ENCODE measurements around the gene TNNI3K. TPM values are rescaled to one million over a fixed set of nuclear protein-coding genes. Genes with fewer than 3 reads are reported as not detected.

Gene TNNI3K
- total and polyA plus RNA-seq, 9 of the 15 experiments (the other 6 are each of a cell fraction or from before 2014, with no cell fraction given) = 0.21 to 0.53 (median 0.32) TPM; not detected in 5

GRCh38 chr1:74437035-74437434, 201.8 kb downstream of the TNNI3K start:
- H3K9me3 ChIP-seq (replicated peaks; ENCODE audit: control insufficient read depth, insufficient read depth, low read depth, low read length) = no peaks in the 10 kb centered on the region
- H3K27me3 ChIP-seq (ENCODE audit: control insufficient read depth in 2 of 2, insufficient read depth in 2 of 2, low read length in 2 of 2) = no peaks in the 10 kb centered on the region
- no peak overlapping the region for H3K27ac ChIP-seq (ENCODE audit: extremely low read depth, low read depth, low read length)
- no peak for DNase-seq (ENCODE audit: extremely low read depth in 1 of 4, low spot score in 3 of 4)
- H2AFZ ChIP-seq (ENCODE audit: low read depth, low read length) = no peak overlapping the region
- no peaks in the 10 kb centered on the region for H3K79me2 ChIP-seq (ENCODE audit: control insufficient read depth, insufficient read depth, low read length)
- no peaks in the 10 kb centered on the region for H3K9me1 ChIP-seq (ENCODE audit: control insufficient read depth, insufficient read depth, low read length)
- TF ChIP-seq PREB (CRISPR knock-in tag; IDR thresholded peaks at IDR 0.05) = no peak
- TF ChIP-seq NRF1 (conservative IDR thresholded peaks at IDR 0.05 in 1 of 2, IDR thresholded peaks at IDR 0.05 in 1 of 2) = no peak
- no TSS peak for BruUV-seq (replicated peaks)
- no peaks in the 10 kb centered on the region for H3K36me3 ChIP-seq (ENCODE audit: control insufficient read depth, insufficient read depth, low read length)
- in situ Hi-C loops (cut with MboI) (no loop called here), intact Hi-C loops (cut with micrococcal nuclease) (no loop called here)
- CTCF ChIA-PET (ENCODE audit: low intra/inter-chr PET ratio) = no interaction called here
- POLR2A ChIA-PET = no interaction called here
- WGBS (ENCODE audit: insufficient coverage, low coverage, missing lambda C conversion rate) = 0% methylated on average over 1 of the region's 1 CpG
- no peaks in the 10 kb centered on the region for H3K4me1 ChIP-seq (replicated peaks in 1 of 2; ENCODE audit: control insufficient read depth in 2 of 2, insufficient read depth in 2 of 2, low read length in 2 of 2)
- H3K9ac ChIP-seq (ENCODE audit: insufficient read depth in 1 of 2, low read depth in 2 of 2, low read length in 2 of 2) = no peak overlapping the region
- no peak overlapping the region for H3K4me3 ChIP-seq
- H4K20me1 ChIP-seq (replicated peaks; ENCODE audit: control insufficient read depth, insufficient read depth, low read length) = no peaks in the 10 kb centered on the region
- no peak for FAIRE-seq
- ATAC-seq = no peak
- H3K4me2 ChIP-seq (ENCODE audit: insufficient read depth, low read length) = no peak overlapping the region

GRCh38 chr1:74452035-74452434, 216.8 kb downstream of the TNNI3K start:
- WGBS (ENCODE audit: insufficient coverage, low coverage, missing lambda C conversion rate) = 7% methylated on average over 1 of the region's 1 CpG
- in situ Hi-C loops (cut with MboI) = no loop called here

More at GRCh38 chr1:74452035-74452434, 216.8 kb downstream of the TNNI3K start:
- H3K4me2 ChIP-seq (ENCODE audit: insufficient read depth, low read length) = no peak overlapping the region
- no peak for DNase-seq (ENCODE audit: extremely low read depth in 1 of 4, low spot score in 3 of 4)
- no peaks in the 10 kb centered on the region for H3K9me1 ChIP-seq (ENCODE audit: control insufficient read depth, insufficient read depth, low read length)
- CTCF ChIA-PET (ENCODE audit: low intra/inter-chr PET ratio) = no interaction called here
- no peak overlapping the region for H3K4me3 ChIP-seq
- no peaks in the 10 kb centered on the region for H3K79me2 ChIP-seq (ENCODE audit: control insufficient read depth, insufficient read depth, low read length)
- intact Hi-C loops (cut with micrococcal nuclease) = no loop called here
- no peaks in the 10 kb centered on the region for H3K9me3 ChIP-seq (replicated peaks; ENCODE audit: control insufficient read depth, insufficient read depth, low read depth, low read length)
- POLR2A ChIA-PET = no interaction called here
- H3K4me1 ChIP-seq (replicated peaks in 1 of 2; ENCODE audit: control insufficient read depth in 2 of 2, insufficient read depth in 2 of 2, low read length in 2 of 2) = no peaks in the 10 kb centered on the region
- H3K27ac ChIP-seq (ENCODE audit: extremely low read depth, low read depth, low read length) = no peak overlapping the region
- ATAC-seq = no peak
- no peak overlapping the region for H2AFZ ChIP-seq (ENCODE audit: low read depth, low read length)
- FAIRE-seq = no peak
- no peak overlapping the region for H3K9ac ChIP-seq (ENCODE audit: insufficient read depth in 1 of 2, low read depth in 2 of 2, low read length in 2 of 2)
- no peaks in the 10 kb centered on the region for H3K36me3 ChIP-seq (ENCODE audit: control insufficient read depth, insufficient read depth, low read length)
- H3K27me3 ChIP-seq (ENCODE audit: control insufficient read depth in 2 of 2, insufficient read depth in 2 of 2, low read length in 2 of 2) = no peaks in the 10 kb centered on the region
- no peaks in the 10 kb centered on the region for H4K20me1 ChIP-seq (replicated peaks; ENCODE audit: control insufficient read depth, insufficient read depth, low read length)
- TF ChIP-seq ZNF316 (IDR thresholded peaks at IDR 0.05) = peak; percentile 15; the same call in 1 of the 2 replicates
- TF ChIP-seq TGIF2 (CRISPR knock-in tag; IDR thresholded peaks at IDR 0.05) = no peak
- no TSS peak for BruUV-seq (replicated peaks)

Data from K562 (cell line).